NB4 (cell line): ENCODE results near the gene SLC12A7.

Source experiments
- DNase-seq: peaks from one replicate; pipeline ENCODE4 v3.0.0; 2010; ENCODE audit warnings: low read depth
- H3K4me3 ChIP-seq: one replicate; pipeline ENCODE4 v1.5.1; 2011; ENCODE audit warnings: mild to moderate bottlenecking, low read depth, low read length, moderate library complexity
- MYC ChIP-seq: IDR thresholded peaks from 2 replicates; pipeline ENCODE4 v1.6.1; 2011; ENCODE audit warnings: low read depth, low read length
- POLR2A ChIP-seq: IDR thresholded peaks from 2 replicates; pipeline ENCODE4 v1.6.1; 2011; ENCODE audit warnings: mild to moderate bottlenecking; ENCODE audit not compliant: insufficient read length; ENCODE audit errors: extremely low read depth
- TF ChIP-seq, protein P1 (sequence below): IDR thresholded peaks from one replicate; pipeline ENCODE4 v1.5.1; 2012; ENCODE audit warnings: low read depth, low read length
- TF ChIP-seq, protein P2 (sequence below): IDR thresholded peaks from 2 replicates; pipeline ENCODE4 v1.6.1; 2011; ENCODE audit warnings: low read depth, low read length

SLC12A7 gene

DNA sequence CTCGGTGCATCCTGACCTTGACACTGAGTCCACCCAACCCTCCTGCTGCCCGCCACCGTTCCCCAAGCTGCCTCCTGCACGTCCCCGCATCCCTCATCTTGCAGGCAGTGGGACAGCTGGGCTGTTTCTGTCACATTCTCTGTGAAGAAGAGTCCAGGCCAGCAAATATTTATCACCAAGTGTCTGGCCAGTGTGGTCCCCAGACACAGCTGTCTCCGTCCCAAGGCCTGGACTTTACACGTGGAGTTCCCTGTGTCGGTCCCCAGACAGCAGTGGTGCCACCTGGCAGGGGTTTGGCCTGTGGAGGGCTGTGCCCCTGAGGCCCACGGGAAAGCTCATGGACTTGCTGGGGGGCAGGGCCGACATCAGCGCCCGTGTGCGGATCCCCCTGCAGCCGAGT, 9.2 kb upstream of the SLC12A7 start:
- DNase-seq: no peak
- TF ChIP-seq MYC (no peak), POLR2A (no peak)
- TF ChIP-seq, protein P1, sequence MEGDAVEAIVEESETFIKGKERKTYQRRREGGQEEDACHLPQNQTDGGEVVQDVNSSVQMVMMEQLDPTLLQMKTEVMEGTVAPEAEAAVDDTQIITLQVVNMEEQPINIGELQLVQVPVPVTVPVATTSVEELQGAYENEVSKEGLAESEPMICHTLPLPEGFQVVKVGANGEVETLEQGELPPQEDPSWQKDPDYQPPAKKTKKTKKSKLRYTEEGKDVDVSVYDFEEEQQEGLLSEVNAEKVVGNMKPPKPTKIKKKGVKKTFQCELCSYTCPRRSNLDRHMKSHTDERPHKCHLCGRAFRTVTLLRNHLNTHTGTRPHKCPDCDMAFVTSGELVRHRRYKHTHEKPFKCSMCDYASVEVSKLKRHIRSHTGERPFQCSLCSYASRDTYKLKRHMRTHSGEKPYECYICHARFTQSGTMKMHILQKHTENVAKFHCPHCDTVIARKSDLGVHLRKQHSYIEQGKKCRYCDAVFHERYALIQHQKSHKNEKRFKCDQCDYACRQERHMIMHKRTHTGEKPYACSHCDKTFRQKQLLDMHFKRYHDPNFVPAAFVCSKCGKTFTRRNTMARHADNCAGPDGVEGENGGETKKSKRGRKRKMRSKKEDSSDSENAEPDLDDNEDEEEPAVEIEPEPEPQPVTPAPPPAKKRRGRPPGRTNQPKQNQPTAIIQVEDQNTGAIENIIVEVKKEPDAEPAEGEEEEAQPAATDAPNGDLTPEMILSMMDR: no peak
- TF ChIP-seq, protein P2, sequence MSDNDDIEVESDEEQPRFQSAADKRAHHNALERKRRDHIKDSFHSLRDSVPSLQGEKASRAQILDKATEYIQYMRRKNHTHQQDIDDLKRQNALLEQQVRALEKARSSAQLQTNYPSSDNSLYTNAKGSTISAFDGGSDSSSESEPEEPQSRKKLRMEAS: no peak
- no peak overlapping the region for H3K4me3 ChIP-seq

DNA sequence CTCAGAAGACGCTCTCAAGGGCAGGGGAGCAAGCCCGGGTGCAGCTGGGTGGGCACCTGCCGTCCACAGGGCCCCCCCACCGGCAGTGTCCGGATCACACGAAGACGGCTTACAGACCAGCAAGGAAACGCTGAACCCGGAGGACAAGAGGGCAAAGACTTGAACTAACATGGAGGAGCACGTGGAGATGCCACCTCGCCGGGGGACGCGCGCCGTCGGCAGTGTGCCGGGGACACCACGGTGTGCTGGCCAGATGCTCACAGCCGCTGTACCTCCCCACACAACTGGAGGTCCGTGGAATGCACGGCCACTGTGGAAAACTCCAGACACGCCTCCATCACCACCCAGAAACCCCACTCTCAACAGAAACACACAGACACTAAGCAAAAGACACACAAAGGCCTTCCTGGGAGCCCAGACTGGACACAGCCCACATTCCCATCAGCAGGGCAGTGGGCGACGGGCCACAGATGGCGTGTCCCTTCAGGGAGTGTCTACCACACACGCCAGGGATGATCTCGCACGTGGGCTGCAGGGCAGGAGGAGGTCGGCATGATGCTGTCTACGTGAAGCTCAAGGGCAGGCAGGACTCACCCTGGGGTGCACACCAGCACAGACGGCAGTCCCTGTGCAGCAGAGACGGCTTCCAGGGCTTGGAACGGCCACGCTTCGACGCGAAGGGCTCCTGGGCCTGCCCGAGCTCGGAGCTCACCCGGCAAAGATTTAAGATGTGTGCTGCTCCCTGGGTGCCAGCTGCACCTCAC, 8.6 kb upstream of the SLC12A7 start:
- DNase-seq: no peak
- TF ChIP-seq, protein P2: no peak
- TF ChIP-seq POLR2A (no peak), MYC (no peak)
- TF ChIP-seq, protein P1: no peak
- no peak overlapping the region for H3K4me3 ChIP-seq

DNA sequence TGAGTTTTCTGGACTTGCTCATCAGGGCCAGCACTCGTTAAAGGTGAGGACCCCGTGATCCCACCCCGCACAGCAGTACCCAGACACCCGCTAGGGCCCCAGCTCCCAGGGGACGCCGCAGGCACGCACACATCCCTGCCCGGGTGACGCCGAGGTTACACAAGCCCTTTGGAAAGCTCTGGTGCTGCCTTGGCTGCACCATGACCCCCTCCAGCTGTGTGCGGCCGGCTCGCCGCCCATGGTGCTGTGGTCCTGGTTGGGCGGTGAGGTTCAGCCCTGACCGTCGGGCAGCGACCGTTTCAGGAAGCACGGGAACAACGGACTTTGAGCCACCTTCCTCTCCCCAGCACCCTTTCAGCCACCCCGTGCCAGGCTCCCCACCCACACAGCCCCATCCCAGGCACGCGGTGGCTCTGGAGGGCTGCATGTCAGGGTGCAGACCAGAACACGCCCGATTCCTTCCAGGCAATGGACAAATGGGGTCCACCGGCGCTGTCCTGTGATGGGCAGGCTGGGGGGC, 7.5 kb upstream of the SLC12A7 start:
- DNase-seq: peak; percentile 76
- TF ChIP-seq MYC: no peak
- TF ChIP-seq, protein P1: no peak
- TF ChIP-seq, protein P2: no peak
- no peak for TF ChIP-seq POLR2A
- H3K4me3 ChIP-seq: no peak overlapping the region

DNA sequence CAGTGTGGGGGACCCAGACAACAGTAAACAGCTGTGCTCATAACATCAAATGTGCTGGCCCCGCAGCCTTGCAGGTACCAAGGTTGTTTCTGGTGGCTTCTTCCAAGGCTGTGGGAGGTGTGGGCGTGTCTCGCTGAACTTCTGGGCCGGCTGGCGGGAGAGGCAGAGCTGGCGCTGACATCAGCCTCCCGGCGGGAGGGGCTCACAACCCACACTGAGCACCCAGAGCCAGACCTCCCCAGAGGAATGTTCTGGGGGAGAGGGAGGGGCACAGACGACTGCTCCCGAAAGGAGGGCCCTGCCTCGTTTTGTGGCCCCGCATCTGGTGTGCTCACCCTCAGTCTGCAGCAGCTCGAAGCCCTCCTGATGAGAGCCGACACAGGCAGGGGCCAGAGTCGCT, 6.9 kb upstream of the SLC12A7 start:
- peak; percentile 60 for DNase-seq
- H3K4me3 ChIP-seq: no peak overlapping the region
- TF ChIP-seq, protein P1: no peak
- TF ChIP-seq POLR2A (no peak), MYC (no peak)
- TF ChIP-seq, protein P2: no peak

DNA sequence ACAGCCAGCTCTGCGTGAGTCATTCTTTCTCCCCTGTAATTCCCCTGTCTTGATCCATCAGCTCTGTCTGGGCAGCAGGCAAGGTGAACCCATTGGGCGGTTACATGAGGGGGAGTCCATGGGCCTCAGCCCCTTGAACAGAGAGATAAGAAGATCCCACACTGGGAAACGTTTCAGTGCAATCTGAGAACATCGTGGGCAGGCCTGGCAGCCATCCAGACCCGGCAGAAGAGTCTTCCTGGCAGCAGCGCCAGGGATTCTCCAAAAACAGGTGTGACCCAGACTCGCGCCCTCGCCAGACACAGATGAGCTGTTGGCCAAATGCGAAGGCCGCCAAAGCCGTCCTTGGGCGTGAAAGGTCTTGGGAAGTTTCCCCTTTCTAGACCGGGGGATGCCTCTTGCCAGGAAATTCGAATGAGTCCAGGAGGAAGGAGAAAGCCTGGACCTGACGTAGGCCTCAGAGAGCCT, 6.4 kb upstream of the SLC12A7 start:
- no peak overlapping the region for H3K4me3 ChIP-seq
- DNase-seq: no peak
- TF ChIP-seq, protein P1: no peak
- no peak for TF ChIP-seq POLR2A
- TF ChIP-seq, protein P2: no peak
- TF ChIP-seq MYC: no peak
